Peyer's patch (tissue), 4 donors: ENCODE results near the gene ZNF766.
A peak's percentile ranks its signal among the peaks of the same experiment; 100 is the strongest.

Experiments
- POLR2A ChIP-seq, 2 donors: fragments of 450-650 bp; IDR thresholded peaks; one replicate each; pipeline ENCODE4 v1.5.1; 2017; ENCODE audit warnings: antibody characterized with exemption in 2 of 2, mild to moderate bottlenecking in 2 of 2, moderate library complexity in 2 of 2
- TF ChIP-seq, protein P1 (sequence below), 6 experiments: fragments of 450-650 bp in 4 of 6; fragments of 200-600 bp in 2 of 6; sonication (generic) in 1 of 6; IDR thresholded peaks; one replicate each; pipeline ENCODE4 v1.5.1; 2017 to 2019; ENCODE audit warnings: antibody characterized with exemption in 6 of 6, mild to moderate bottlenecking in 3 of 6, moderate library complexity in 1 of 6

DNA sequence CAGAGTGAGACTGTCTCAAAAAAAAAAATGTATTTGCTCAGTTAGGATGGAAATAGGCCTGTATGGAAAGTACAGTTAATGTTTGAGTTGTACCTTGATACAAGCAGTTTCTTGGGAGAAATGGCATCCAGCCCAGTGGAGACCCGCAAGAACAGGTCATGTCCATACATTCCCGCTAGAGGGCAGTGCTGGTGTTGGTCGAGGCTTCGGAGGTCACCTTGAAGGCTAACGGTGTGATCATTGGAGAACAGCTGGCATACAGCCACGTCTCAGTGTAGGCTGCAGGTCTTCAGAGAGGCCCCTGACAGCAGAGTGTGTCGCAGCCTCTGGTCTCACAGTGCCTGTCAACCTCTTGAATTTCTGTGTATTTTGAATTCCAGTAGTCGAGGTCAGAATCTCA is 74.2 kb downstream of the ZNF766 start:
- TF ChIP-seq, protein P1, sequence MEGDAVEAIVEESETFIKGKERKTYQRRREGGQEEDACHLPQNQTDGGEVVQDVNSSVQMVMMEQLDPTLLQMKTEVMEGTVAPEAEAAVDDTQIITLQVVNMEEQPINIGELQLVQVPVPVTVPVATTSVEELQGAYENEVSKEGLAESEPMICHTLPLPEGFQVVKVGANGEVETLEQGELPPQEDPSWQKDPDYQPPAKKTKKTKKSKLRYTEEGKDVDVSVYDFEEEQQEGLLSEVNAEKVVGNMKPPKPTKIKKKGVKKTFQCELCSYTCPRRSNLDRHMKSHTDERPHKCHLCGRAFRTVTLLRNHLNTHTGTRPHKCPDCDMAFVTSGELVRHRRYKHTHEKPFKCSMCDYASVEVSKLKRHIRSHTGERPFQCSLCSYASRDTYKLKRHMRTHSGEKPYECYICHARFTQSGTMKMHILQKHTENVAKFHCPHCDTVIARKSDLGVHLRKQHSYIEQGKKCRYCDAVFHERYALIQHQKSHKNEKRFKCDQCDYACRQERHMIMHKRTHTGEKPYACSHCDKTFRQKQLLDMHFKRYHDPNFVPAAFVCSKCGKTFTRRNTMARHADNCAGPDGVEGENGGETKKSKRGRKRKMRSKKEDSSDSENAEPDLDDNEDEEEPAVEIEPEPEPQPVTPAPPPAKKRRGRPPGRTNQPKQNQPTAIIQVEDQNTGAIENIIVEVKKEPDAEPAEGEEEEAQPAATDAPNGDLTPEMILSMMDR (IDR thresholded peaks at IDR 0.05): peak in 4 of 6 experiments; percentile 19 to 37 (median 33)
- no peak for TF ChIP-seq POLR2A (IDR thresholded peaks at IDR 0.05)
